ENCODE data around the gene CUBN. TPM values are rescaled to one million over a fixed set of nuclear protein-coding genes. Genes with fewer than 3 reads are reported as not detected.

The CUBN gene
- total and polyA plus RNA-seq, 8 donors = under 0.01 to 16.3 (median 1.2) TPM

- DNase-seq = peak; percentile 100
- peaks cover 0 to 9% (median 4%) of the 10 kb centered on the region in 4 donors for H3K9me3 ChIP-seq
- WGBS, 5 donors = 0 to 1% (median 0%) methylated on average over 45 to 65 of the region's 65 CpGs
- TF ChIP-seq CTCF (IDR thresholded peaks at IDR 0.05) = no peak
- TF ChIP-seq POLR2A (IDR thresholded peaks at IDR 0.05) = peak in 1 of 4 donors; percentile 67
- TF ChIP-seq POLR2AphosphoS5 (IDR thresholded peaks at IDR 0.05) = peak; percentile 77 to 91 (median 90)
- TF ChIP-seq EP300 (IDR thresholded peaks at IDR 0.05) = peak; percentile 12
- H3K27ac ChIP-seq = peak within 1 kb of the TSS; percentile 92 to 98 (median 95)
- intact Hi-C loops (cut with DNase I; ENCODE audit: low total_unique reads) = no loop called here
- H3K4me3 ChIP-seq = peak within 1 kb of the TSS; percentile 72 to 95 (median 82)
- H3K4me1 ChIP-seq = peaks cover 16 to 51% (median 35%) of the 10 kb centered on the region in 4 donors
- no peaks in the 10 kb centered on the region for H3K27me3 ChIP-seq
- H3K36me3 ChIP-seq = no peaks in the 10 kb centered on the region
Measured at GRCh38 chr10:16817125-16818019, 312.2 kb downstream of the CUBN start, which contains the start of gene RSU1. RSU1 (minus strand) TSS chr10:16817424; CDS start chr10:16817081, 343 bp downstream.

DNA sequence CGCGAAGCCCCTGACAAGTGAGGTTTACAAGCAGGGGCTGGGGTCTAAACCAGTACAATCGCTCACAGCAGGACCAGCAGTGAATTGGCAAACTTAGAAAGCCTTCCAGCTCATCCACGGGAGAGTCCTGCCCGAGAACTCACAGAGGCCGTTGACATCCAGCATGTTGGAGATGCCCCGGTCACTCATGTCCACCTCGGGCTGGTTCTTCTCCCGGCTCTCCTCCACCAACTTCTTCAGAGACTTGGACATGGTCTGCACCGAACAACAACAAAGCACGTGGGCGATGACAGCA is 312.8 kb downstream of the CUBN start:
- no peaks in the 10 kb centered on the region for H3K36me3 ChIP-seq
- H3K9me3 ChIP-seq = peaks cover 0 to 3% (median under 1%) of the 10 kb centered on the region in 4 donors
- TF ChIP-seq EP300 (IDR thresholded peaks at IDR 0.05) = no peak
- no peak for TF ChIP-seq CTCF (IDR thresholded peaks at IDR 0.05)
- TF ChIP-seq POLR2A (IDR thresholded peaks at IDR 0.05) = no peak
- TF ChIP-seq POLR2AphosphoS5 (IDR thresholded peaks at IDR 0.05) = no peak
- H3K4me3 ChIP-seq = peak overlapping the region; percentile 72 to 95 (median 82)
- peak overlapping the region; percentile 79 to 95 (median 92) for H3K27ac ChIP-seq
- 2 to 11% (median 5%) methylated on average over 10 to 12 of the region's 12 CpGs for WGBS, 5 donors
- DNase-seq = no peak
- no peaks in the 10 kb centered on the region for H3K27me3 ChIP-seq
- intact Hi-C loops (cut with DNase I; ENCODE audit: low total_unique reads) = no loop called here
- H3K4me1 ChIP-seq = peaks cover 16 to 51% (median 38%) of the 10 kb centered on the region in 4 donors

DNA sequence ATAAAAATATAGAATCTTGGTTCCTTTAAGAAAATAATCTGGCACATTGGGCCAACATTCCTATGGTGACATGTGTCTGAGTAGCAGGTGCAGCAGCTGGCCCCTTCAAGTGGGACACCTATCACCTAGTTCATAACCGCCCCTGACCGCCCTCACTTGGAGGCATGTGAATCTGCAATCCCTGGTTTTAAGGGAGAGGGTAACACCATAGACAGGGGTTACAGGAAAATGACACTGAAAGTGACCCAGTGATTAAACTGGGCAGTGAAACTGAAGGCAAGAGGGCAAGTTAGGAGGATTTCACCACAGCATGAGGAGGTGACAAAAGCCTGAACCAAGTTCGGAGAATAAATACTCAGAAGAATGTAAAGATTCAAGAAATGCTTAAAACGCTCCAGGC is 313.4 kb downstream of the CUBN start:
- peaks cover 0 to 6% (median 3%) of the 10 kb centered on the region in 4 donors for H3K36me3 ChIP-seq
- H3K4me1 ChIP-seq = peaks cover 16 to 56% (median 38%) of the 10 kb centered on the region in 4 donors
- H3K9me3 ChIP-seq = no peaks in the 10 kb centered on the region
- WGBS, 5 donors = 47 to 57% (median 51%) methylated on average over 4 of the region's 4 CpGs
- TF ChIP-seq CTCF (IDR thresholded peaks at IDR 0.05) (no peak), EP300 (IDR thresholded peaks at IDR 0.05) (no peak), POLR2A (IDR thresholded peaks at IDR 0.05) (no peak), POLR2AphosphoS5 (IDR thresholded peaks at IDR 0.05) (no peak)
- peak overlapping the region in 2 of 5 donors; percentile 92 to 95 for H3K27ac ChIP-seq
- DNase-seq = peak in 1 of 2 donors; percentile 37
- H3K4me3 ChIP-seq = peak overlapping the region; percentile 72 to 95 (median 82)
- intact Hi-C loops (cut with DNase I; ENCODE audit: low total_unique reads) = no loop called here
- no peaks in the 10 kb centered on the region for H3K27me3 ChIP-seq

GRCh38 chr10:16814012-16814411 is 315.6 kb downstream of the CUBN start:
- Histone ChIP-seq H3K9me3 (no peaks in the 10 kb centered on the region), H3K27ac (no peak overlapping the region), H3K4me3 (no peak overlapping the region), H3K4me1 (peaks cover 16 to 61% (median 38%) of the 10 kb centered on the region in 4 donors), H3K27me3 (no peaks in the 10 kb centered on the region), H3K36me3 (peaks cover 0 to 13% (median 4%) of the 10 kb centered on the region in 4 donors)
- TF ChIP-seq CTCF (IDR thresholded peaks at IDR 0.05) (no peak), EP300 (IDR thresholded peaks at IDR 0.05) (no peak), POLR2A (IDR thresholded peaks at IDR 0.05) (no peak), POLR2AphosphoS5 (IDR thresholded peaks at IDR 0.05) (no peak)
- intact Hi-C loops (cut with DNase I; ENCODE audit: low total_unique reads) = no loop called here
- 90 to 100% (median 94%) methylated on average over 3 of the region's 3 CpGs for WGBS, 5 donors
- DNase-seq = peak in 1 of 2 donors; percentile 23
